ENCODE measurements around the gene LAMA3. TPM values are rescaled to one million over a fixed set of nuclear protein-coding genes. Genes with fewer than 3 reads are reported as not detected.

The LAMA3 gene
- total and polyA plus RNA-seq, 10 of the 15 experiments (the other 5 are each of a cell fraction or from before 2014, with no cell fraction given): 0.37 to 6.5 (median 5.4) TPM

- no peak for TF ChIP-seq SUPT20H (IDR thresholded peaks at IDR 0.05; ENCODE audit: borderline replicate concordance, control insufficient read depth, low read depth, low read length)
- no peak for TF ChIP-seq ZBTB11 (CRISPR knock-in tag; IDR thresholded peaks at IDR 0.05)
- TF ChIP-seq FOXK2 (IDR thresholded peaks at IDR 0.05): no peak
- no peak for TF ChIP-seq WRNIP1 (IDR thresholded peaks at IDR 0.05; ENCODE audit: borderline replicate concordance, low read depth, low read length)
- no peak for TF ChIP-seq YY1 (IDR thresholded peaks at IDR 0.05; ENCODE audit: low read depth, low read length)
- no peak for TF ChIP-seq RELB (IDR thresholded peaks at IDR 0.05; ENCODE audit: low read depth)
- no peak for TF ChIP-seq ETV6 (conservative IDR thresholded peaks at IDR 0.05 in 1 of 2, IDR thresholded peaks at IDR 0.05 in 1 of 2; ENCODE audit: borderline replicate concordance in 1 of 2, low read depth in 1 of 2)
- no peak for TF ChIP-seq MLLT1 (IDR thresholded peaks at IDR 0.05)
- no peak for TF ChIP-seq MYC (IDR thresholded peaks at IDR 0.05; ENCODE audit: insufficient read depth, insufficient read length, insufficient replicate concordance, low read length, severe bottlenecking)
- TF ChIP-seq IRF3 (IDR thresholded peaks at IDR 0.05): no peak
- no peak for TF ChIP-seq HSF1 (IDR thresholded peaks at IDR 0.05; ENCODE audit: low read depth, low read length)
- no peak for TF ChIP-seq NFXL1 (IDR thresholded peaks at IDR 0.05; ENCODE audit: borderline replicate concordance)
- no peak for TF ChIP-seq RUNX3 (IDR thresholded peaks at IDR 0.05; ENCODE audit: low read length)
- no peak for TF ChIP-seq FOXM1 (IDR thresholded peaks at IDR 0.05; ENCODE audit: low read depth, low read length)
Observed at GRCh38 chr18:23879544-23879943, 190.3 kb downstream of the LAMA3 start (continued).

Data from GM12878 (cell line).